HG03108 (cell line): ENCODE measurements around the gene CTSS.
"Not testable (repeated sequence)": the region's sequence is repeated elsewhere in the genome, so short reads cannot be mapped to it uniquely, and the experiment has no call there.

ENCODE experiments used
- ATAC-seq: cut with Tn5 transposase; IDR thresholded peaks from one replicate; pipeline ENCODE4 v1.9.1; 2021; ENCODE audit warnings: moderate library complexity; ENCODE audit not compliant: unreplicated experiment

Gene CTSS

GRCh38 chr1:150765296-150765976 lies at the start of gene CTSS:
CTSS (minus strand) TSS chr1:150765778; CDS start chr1:150764763, 1,015 bp downstream.
- peak; percentile 85 for ATAC-seq

DNA sequence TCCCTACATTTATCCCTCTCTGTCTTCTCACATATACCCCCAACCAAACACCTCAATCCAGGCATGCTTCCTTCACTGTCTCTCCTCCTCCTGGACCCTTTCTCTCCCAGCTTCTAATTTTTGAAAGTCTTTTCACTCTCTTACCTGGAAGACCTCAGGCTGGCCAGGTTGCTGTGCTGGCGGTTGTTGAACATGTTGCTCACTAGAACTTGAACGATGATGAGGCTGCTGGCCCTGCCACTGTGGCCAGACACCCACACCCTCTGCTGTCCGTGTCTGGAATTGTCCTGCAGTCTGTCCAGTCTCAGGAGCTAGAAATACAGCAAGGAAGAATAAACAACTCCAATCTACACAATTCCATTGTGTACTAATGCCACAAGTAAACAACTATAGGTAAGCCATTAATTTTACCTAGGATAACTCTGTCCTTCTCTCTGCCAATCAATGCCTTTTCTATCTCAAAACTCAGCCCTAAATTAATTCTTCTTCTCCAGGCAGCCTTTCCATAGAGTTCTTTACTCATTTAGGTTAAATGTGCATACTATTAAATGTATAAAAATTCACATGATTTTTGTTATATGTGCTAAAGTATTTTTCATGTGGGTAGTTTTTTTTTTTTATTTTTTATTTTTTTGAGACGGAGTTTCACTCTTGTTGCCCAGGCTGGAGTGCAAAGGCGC lies 47.6 kb upstream of the CTSS start:
- no peak for ATAC-seq

DNA sequence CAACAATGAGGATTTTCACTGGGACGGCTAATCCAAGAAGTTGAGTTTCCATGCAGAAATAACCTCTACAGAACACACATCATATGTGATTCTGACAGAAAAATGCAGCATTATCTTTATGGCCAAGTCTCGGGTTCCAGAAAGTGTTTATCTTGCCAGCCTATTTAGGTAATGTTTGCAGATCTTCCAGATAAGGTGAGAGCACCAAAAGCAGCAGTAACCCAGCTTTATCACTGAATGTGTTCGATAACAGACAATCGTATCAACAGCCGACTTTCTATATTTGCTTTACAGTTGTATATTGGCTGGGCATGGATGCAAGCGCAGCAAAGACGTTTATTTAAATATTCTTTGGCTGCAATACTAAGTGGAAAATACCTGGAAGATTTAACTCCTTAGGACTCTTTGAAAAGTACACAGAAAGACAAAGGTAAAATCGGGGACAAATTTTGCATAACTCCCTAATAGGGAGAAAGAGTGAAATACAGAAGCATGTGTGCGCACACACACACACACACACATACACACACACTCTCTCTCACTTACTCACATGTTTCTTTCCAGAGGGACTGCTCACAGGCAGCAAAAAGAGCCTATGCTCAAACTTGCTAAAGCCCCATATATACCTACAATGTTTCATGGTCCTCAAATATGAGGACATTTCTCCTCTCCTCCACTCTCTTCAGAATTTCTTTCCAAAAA lies 45.5 kb upstream of the CTSS start:
- no peak for ATAC-seq

DNA sequence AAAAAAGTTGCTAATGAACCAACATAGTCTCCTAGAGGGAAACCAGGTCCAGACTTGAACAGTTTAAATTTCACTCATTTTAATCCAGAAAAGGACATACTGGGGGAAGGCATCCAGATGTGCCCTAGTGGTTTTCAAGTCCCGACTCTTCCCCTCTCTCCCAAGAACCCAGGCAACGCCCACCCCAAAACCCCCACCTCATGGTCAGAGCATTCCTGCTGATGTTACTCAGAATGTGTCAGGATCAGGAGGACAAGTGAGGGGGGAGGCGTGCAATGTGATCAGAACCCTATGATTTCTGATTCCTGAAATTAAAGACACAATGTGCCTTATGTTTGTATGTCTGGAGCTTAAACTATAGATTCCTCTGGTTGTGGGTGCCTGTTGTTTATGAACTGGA lies 44.1 kb upstream of the CTSS start:
- no peak for ATAC-seq

GRCh38 chr1:150808846-150809245 lies 43.3 kb upstream of the CTSS start:
- no peak for ATAC-seq

DNA sequence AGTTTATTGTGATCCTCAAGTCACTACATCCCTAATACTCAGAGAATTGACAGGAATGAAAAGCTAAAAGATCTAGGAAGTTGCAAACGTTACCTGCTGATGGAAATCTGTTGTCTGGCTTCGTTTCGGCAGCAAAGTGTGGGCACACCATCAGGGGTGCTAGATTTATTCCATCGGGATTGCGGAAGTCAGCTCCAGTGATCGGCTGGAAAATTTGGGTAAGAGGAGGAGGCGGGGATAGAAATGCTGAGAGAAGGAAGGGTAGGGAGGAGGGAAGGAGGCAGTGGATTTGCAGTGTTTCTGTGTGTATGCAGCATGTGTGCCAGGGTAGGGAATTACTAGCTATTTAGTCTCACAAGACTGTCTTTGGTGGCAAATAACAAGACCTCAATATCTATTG lies 42.5 kb upstream of the CTSS start, which contains the start of gene CTSK:
Gene CTSK, minus strand, starts transcription at position 140 of the 400 bp plus-strand sequence. CDS start 1,455 bp downstream, outside the sequence.
- no peak for ATAC-seq

DNA sequence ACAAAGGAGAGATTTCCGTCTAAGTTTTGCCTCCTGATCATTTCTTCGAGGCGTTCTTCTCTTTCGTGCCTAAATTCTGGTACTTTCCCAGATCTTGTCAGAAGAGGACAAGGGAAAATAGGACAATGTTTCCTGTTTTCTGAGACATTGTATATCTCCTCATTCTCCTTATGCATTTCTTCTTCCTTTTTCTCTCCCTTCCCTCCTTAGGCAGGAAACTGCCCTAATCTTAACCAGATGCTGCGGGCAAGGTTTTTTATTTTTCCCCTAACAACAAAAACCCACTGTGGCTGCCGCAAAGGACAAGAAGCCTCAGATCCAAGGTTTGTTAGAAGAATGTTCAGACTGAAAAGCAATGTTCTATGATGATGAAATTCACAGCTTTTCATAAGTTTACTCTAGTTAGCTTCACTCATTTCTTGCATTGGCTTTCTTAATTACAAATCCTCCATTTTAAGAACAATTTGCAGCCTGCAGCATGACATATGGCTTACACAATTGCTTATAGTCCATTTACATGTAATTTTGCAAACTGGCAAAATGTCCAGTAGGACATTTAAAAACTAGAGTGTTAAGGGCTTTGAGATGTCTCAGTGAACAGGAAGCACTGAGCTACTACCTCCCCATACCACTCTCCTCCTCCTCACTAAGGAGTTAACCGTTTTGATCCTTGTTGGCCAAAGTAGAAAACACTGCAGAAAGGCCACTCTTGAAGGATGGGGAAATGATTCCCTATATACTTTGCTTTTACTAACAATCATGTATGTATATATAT lies 41.9 kb upstream of the CTSS start:
- ATAC-seq, result no peak

GRCh38 chr1:150805899-150806298 lies 40.3 kb upstream of the CTSS start:
- ATAC-seq, result no peak

GRCh38 chr1:150804671-150805070 lies 39.1 kb upstream of the CTSS start:
- no peak for ATAC-seq

DNA sequence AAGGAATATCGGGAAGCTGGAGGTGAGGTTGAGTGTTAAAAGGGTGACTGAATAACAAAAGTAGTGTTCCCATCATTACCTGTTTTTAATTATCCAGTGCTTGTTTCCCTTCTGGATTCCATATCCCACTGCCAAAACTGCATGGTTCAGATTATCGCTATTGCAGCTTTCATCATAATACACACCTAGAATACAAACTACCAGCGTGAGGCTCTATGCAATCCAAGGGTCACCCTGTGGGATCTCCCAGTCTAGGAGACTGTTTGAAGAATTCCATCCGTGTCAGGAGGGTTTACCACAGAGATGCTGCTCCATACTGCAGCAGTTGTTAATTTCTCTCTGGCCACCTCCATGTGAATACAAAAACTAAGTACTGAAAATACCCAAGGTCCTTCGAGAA lies 33.5 kb upstream of the CTSS start:
- ATAC-seq, result no peak

DNA sequence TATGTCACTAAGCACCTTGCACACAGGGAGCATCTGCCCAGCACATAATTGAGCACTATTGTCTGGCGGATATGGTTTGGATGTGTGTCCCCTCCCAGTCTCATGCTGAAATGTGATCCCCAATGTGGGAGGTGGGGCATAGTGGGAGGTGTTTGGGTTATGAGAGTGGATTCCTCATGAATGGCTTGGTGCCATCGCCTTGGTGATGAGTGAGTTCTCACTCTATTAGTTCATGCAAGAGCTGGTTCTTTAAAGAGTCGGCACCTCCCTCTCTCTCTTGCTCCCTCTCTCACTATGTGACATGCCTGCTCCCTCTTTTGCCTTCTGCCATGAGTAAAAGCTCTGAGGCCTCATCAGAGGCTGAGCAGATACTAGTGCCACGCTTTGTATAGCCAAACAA lies 32.9 kb upstream of the CTSS start:
- ATAC-seq, result no peak

GRCh38 chr1:150796374-150796773 lies 30.8 kb upstream of the CTSS start:
- ATAC-seq, result no peak

DNA sequence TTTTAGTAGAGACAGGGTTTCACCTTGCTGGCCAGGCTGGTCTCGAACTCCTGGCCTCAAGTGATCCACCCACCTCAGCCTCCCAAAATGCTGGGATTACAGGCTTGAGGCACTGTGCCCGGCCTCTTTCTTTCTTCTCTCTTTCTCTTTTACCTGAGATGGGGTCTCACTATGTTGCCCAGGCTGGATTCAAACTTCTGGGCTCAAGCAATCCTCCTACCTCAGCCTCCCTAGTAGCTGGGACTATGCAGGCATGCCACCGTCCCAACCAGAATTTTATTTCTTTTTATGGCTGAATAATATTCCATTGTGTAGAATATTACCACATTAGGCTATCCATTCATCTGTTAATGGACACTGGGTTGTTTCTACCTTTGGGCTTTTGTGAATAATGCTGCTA lies 28.2 kb upstream of the CTSS start:
- ATAC-seq, result not testable (repeated sequence)

- ATAC-seq, result no peak
These were observed 27.6 kb upstream of the CTSS start for GRCh38 chr1:150793221-150793620.

DNA sequence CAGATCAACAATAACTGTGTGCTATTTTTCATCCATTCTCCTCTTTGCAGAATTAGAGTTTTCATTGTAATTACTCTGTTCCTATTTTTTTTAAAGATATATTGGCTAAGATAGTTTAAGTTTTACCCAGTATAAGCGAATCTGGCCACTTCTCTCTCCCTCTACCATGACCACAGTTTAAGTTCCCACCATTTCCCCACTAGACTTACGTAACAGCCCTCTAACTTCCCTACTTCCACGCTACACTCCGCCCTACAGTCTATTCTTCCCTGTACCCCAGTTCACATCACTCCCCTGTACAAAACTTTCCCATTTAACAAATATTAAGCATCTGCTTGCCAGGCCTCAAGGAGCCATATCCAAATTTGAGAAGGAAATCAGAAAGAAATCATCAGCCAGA lies 26.0 kb upstream of the CTSS start:
- ATAC-seq, result no peak

DNA sequence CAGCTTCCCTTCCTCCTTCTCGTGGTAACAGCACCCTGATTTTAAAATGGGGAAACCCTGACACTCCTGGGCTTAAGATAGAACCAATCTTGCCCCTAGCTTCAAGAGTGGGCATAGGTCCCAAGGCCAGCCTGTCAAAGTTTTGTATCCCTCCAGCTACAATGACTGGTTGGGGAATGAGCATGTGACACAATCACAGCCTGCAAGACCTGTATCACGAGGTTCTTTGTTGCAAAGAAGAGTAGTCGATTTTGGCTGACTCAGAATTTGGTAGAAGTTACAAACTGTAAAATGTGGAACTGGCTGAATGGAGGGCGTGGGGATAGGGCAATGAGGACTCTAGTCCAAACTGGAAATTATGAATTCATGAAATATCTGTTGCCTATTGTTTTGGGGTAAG lies 23.8 kb upstream of the CTSS start:
- no peak for ATAC-seq

DNA sequence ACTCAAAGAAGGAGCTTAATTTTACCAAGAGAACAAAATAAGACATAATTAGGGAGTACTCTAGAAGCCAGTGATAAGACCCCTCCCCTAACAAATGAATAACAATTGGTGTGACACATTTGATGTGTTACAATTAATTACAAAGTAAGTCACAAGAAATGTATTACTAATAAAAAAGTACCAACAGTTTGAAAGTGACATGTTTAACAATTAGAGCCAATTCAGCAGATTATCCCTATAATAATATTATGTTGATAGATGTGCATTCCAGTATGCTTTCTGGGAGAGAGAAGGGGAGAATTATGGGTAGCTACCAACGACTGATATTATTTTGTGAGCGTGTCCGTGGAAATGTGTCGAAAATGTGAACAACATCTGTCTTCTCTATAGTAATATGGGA lies 23.4 kb upstream of the CTSS start:
- ATAC-seq, result no peak

- no peak for ATAC-seq
These were observed 21.9 kb upstream of the CTSS start for GRCh38 chr1:150787455-150787854.

DNA sequence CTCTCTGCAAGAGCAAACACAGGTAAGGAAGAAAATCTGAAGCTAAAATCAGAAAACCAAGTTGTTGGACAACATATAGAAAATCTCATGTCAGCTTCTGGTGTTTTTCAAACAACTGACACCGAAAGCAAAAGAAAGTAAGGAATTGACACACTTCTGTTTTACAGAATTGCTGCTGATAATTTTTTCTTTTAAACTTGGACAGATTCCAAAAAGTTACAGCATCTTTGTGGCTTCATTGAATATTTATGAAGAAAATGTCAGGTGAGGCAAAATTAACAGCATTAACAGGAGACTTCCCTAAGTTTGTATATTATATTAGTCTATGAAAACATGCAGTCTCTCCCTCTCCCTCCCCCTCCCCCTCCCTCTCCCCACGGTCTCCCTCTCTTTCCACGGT lies 14.9 kb upstream of the CTSS start:
- ATAC-seq, result no peak

- no peak for ATAC-seq
These were observed 12.8 kb upstream of the CTSS start for GRCh38 chr1:150778409-150778808.

DNA sequence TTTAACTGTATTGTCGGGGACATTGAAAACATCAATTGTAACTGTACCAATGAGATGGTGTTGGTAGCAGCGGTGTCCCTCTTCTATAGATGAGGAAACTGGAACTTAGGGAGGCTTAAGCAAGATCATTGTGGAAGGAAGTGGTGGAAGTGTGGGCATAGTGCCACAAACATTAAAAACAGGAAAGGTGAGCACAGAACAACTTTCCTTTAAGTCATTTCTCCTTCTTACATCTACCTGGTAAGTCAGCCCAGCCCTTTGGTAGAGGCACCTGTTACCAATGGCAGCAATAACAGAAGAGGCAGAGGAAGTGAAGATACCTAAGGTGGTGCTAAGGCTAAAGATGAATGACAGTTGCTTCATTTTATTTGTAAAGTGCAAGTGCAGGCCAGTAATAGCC lies 12.0 kb upstream of the CTSS start:
- ATAC-seq, result no peak
